ENCODE measurements around the gene CYRIA.

Gene CYRIA

GRCh38 chr2:16653083-16653375 is 12.6 kb downstream of the CYRIA start:
- Histone ChIP-seq H3K27me3 (ENCODE audit: insufficient read depth, low read length) (no peaks in the 10 kb centered on the region), H3K4me3 (ENCODE audit: low read length) (no peak overlapping the region), H3K4me1 (ENCODE audit: insufficient read depth, low read length) (peaks cover 32% of the 10 kb centered on the region)

GRCh38 chr2:16652296-16653082 is 13.1 kb downstream of the CYRIA start:
- Histone ChIP-seq H3K36me3 (ENCODE audit: insufficient read depth, low read length) (no peaks in the 10 kb centered on the region), H3K4me1 (ENCODE audit: insufficient read depth, low read length) (peaks cover 34% of the 10 kb centered on the region), H3K27me3 (ENCODE audit: insufficient read depth, low read length) (no peaks in the 10 kb centered on the region), H3K9me3 (ENCODE audit: low read length) (no peaks in the 10 kb centered on the region), H3K4me3 (ENCODE audit: low read length) (no peak overlapping the region), H2AFZ (ENCODE audit: low read depth, low read length) (no peak overlapping the region)

More at GRCh38 chr2:16653083-16653375, 12.6 kb downstream of the CYRIA start:
- no peaks in the 10 kb centered on the region for H3K9me3 ChIP-seq (ENCODE audit: low read length)
- no peak overlapping the region for H2AFZ ChIP-seq (ENCODE audit: low read depth, low read length)
- H3K36me3 ChIP-seq (ENCODE audit: insufficient read depth, low read length) = no peaks in the 10 kb centered on the region

GRCh38 chr2:16650287-16651249 is 15.1 kb downstream of the CYRIA start:
- H3K4me3 ChIP-seq (ENCODE audit: low read length) = no peak overlapping the region
- no peaks in the 10 kb centered on the region for H3K27me3 ChIP-seq (ENCODE audit: insufficient read depth, low read length)
- no peaks in the 10 kb centered on the region for H3K36me3 ChIP-seq (ENCODE audit: insufficient read depth, low read length)
- peaks cover 24% of the 10 kb centered on the region for H3K4me1 ChIP-seq (ENCODE audit: insufficient read depth, low read length)
- no peaks in the 10 kb centered on the region for H3K9me3 ChIP-seq (ENCODE audit: low read length)
- H2AFZ ChIP-seq (ENCODE audit: low read depth, low read length) = no peak overlapping the region

GRCh38 chr2:16649353-16650286 is 16.0 kb downstream of the CYRIA start:
- Histone ChIP-seq H3K27me3 (ENCODE audit: insufficient read depth, low read length) (no peaks in the 10 kb centered on the region), H3K9me3 (ENCODE audit: low read length) (no peaks in the 10 kb centered on the region), H3K4me1 (ENCODE audit: insufficient read depth, low read length) (peaks cover 17% of the 10 kb centered on the region), H3K36me3 (ENCODE audit: insufficient read depth, low read length) (no peaks in the 10 kb centered on the region), H3K4me3 (ENCODE audit: low read length) (no peak overlapping the region), H2AFZ (ENCODE audit: low read depth, low read length) (no peak overlapping the region)

- Histone ChIP-seq H3K4me3 (ENCODE audit: low read length) (no peak overlapping the region), H3K36me3 (ENCODE audit: insufficient read depth, low read length) (no peaks in the 10 kb centered on the region), H3K4me1 (ENCODE audit: insufficient read depth, low read length) (peaks cover 17% of the 10 kb centered on the region), H3K9me3 (ENCODE audit: low read length) (no peaks in the 10 kb centered on the region), H2AFZ (ENCODE audit: low read depth, low read length) (no peak overlapping the region), H3K27me3 (ENCODE audit: insufficient read depth, low read length) (no peaks in the 10 kb centered on the region)
Measured at GRCh38 chr2:16647992-16648617, 17.5 kb downstream of the CYRIA start.

- H3K36me3 ChIP-seq (ENCODE audit: insufficient read depth, low read length) = no peaks in the 10 kb centered on the region
- H3K4me3 ChIP-seq (ENCODE audit: low read length) = no peak overlapping the region
- H2AFZ ChIP-seq (ENCODE audit: low read depth, low read length) = no peak overlapping the region
- H3K9me3 ChIP-seq (ENCODE audit: low read length) = no peaks in the 10 kb centered on the region
- no peaks in the 10 kb centered on the region for H3K27me3 ChIP-seq (ENCODE audit: insufficient read depth, low read length)
- peaks cover 15% of the 10 kb centered on the region for H3K4me1 ChIP-seq (ENCODE audit: insufficient read depth, low read length)
Measured at GRCh38 chr2:16645775-16646559, 19.7 kb downstream of the CYRIA start.

GRCh38 chr2:16645088-16645487 is 20.5 kb downstream of the CYRIA start:
- H3K36me3 ChIP-seq (ENCODE audit: insufficient read depth, low read length) = no peaks in the 10 kb centered on the region
- no peak overlapping the region for H3K4me3 ChIP-seq (ENCODE audit: low read length)
- no peaks in the 10 kb centered on the region for H3K27me3 ChIP-seq (ENCODE audit: insufficient read depth, low read length)
- peaks cover 15% of the 10 kb centered on the region for H3K4me1 ChIP-seq (ENCODE audit: insufficient read depth, low read length)
- no peak overlapping the region for H2AFZ ChIP-seq (ENCODE audit: low read depth, low read length)
- H3K9me3 ChIP-seq (ENCODE audit: low read length) = no peaks in the 10 kb centered on the region

GRCh38 chr2:16644221-16644925 is 21.3 kb downstream of the CYRIA start:
- no peaks in the 10 kb centered on the region for H3K36me3 ChIP-seq (ENCODE audit: insufficient read depth, low read length)
- H2AFZ ChIP-seq (ENCODE audit: low read depth, low read length) = no peak overlapping the region
- H3K4me3 ChIP-seq (ENCODE audit: low read length) = no peak overlapping the region
- no peaks in the 10 kb centered on the region for H3K27me3 ChIP-seq (ENCODE audit: insufficient read depth, low read length)
- H3K9me3 ChIP-seq (ENCODE audit: low read length) = no peaks in the 10 kb centered on the region
- H3K4me1 ChIP-seq (ENCODE audit: insufficient read depth, low read length) = peaks cover 22% of the 10 kb centered on the region

GRCh38 chr2:16643099-16643498 is 22.5 kb downstream of the CYRIA start:
- peaks cover 24% of the 10 kb centered on the region for H3K4me1 ChIP-seq (ENCODE audit: insufficient read depth, low read length)
- H3K27me3 ChIP-seq (ENCODE audit: insufficient read depth, low read length) = no peaks in the 10 kb centered on the region
- H2AFZ ChIP-seq (ENCODE audit: low read depth, low read length) = no peak overlapping the region
- H3K36me3 ChIP-seq (ENCODE audit: insufficient read depth, low read length) = no peaks in the 10 kb centered on the region
- H3K4me3 ChIP-seq (ENCODE audit: low read length) = no peak overlapping the region
- no peaks in the 10 kb centered on the region for H3K9me3 ChIP-seq (ENCODE audit: low read length)

- Histone ChIP-seq H3K36me3 (ENCODE audit: insufficient read depth, low read length) (no peaks in the 10 kb centered on the region), H2AFZ (ENCODE audit: low read depth, low read length) (no peak overlapping the region), H3K9me3 (ENCODE audit: low read length) (no peaks in the 10 kb centered on the region), H3K4me3 (ENCODE audit: low read length) (no peak overlapping the region), H3K4me1 (ENCODE audit: insufficient read depth, low read length) (peaks cover 21% of the 10 kb centered on the region), H3K27me3 (ENCODE audit: insufficient read depth, low read length) (no peaks in the 10 kb centered on the region)
Measured at GRCh38 chr2:16642088-16642487, 23.5 kb downstream of the CYRIA start.

GRCh38 chr2:16641509-16641908 is 24.1 kb downstream of the CYRIA start:
- Histone ChIP-seq H3K9me3 (ENCODE audit: low read length) (no peaks in the 10 kb centered on the region), H3K27me3 (ENCODE audit: insufficient read depth, low read length) (no peaks in the 10 kb centered on the region), H3K4me1 (ENCODE audit: insufficient read depth, low read length) (peaks cover 21% of the 10 kb centered on the region), H3K4me3 (ENCODE audit: low read length) (no peak overlapping the region), H3K36me3 (ENCODE audit: insufficient read depth, low read length) (no peaks in the 10 kb centered on the region), H2AFZ (ENCODE audit: low read depth, low read length) (no peak overlapping the region)

Measured in neuron (in vitro differentiated cells).